B cell (primary cell): ENCODE measurements around the gene TWSG1. TPM values are rescaled to one million over a fixed set of nuclear protein-coding genes. Genes with fewer than 3 reads are reported as not detected.

ENCODE experiments used
- ATAC-seq: fragments of 200-7000 bp; cut with Tn5 transposase; one replicate; pipeline ENCODE4 v1.10.0; 2021; ENCODE audit warnings: low read depth, mild to moderate bottlenecking, moderate number of reproducible peaks, moderate library complexity
- CTCF ChIA-PET: fragments of 350-600 bp; sonication (Branson Sonifier 250); formaldehyde crosslinking; loops from one replicate; lab custom pipeline; 2021; ENCODE audit warnings: antibody characterized with exemption, inconsistent platforms; lab: Charles Lee
- POLR2A ChIA-PET: fragments of 350-600 bp; sonication (Branson Sonifier 250); formaldehyde crosslinking; loops from one replicate; lab custom pipeline; 2021; ENCODE audit warnings: antibody characterized with exemption; lab: Charles Lee
- DNase-seq: peaks from one replicate; pipeline ENCODE4 v3.0.0; 2013
- H2AFZ ChIP-seq: 2 replicates; pipeline ENCODE4 v1.6.1; 2012; ENCODE audit warnings: mild to moderate bottlenecking, low read depth, low read length; ENCODE audit not compliant: insufficient read depth, poor library complexity, severe bottlenecking
- H3K27ac ChIP-seq, 2 donors: 1 replicate in 1 of 2; 2 replicates in 1 of 2; pipeline ENCODE4 v1.5.1; 2012 to 2013; ENCODE audit warnings: low read length in 2 of 2, mild to moderate bottlenecking in 2 of 2, moderate library complexity in 1 of 2
- H3K27me3 ChIP-seq, 4 experiments: fragments of 200-600 bp in 1 of 4; sonication (generic) in 1 of 4; replicated peaks in 1 of 4; 1 replicate in 2 of 4; 2 replicates in 2 of 4; pipeline versions ENCODE4 v1.6.1 to v1.7.0; 2013 to 2016; ENCODE audit warnings: low read length in 3 of 4, mild to moderate bottlenecking in 2 of 4, mixed read lengths in 1 of 4, moderate library complexity in 1 of 4; ENCODE audit not compliant: insufficient read depth in 4 of 4, control insufficient read depth in 3 of 4; ENCODE audit errors: control extremely low read depth in 1 of 4
- H3K36me3 ChIP-seq, 2 experiments: replicated peaks in 1 of 2; 1 replicate in 1 of 2; 2 replicates in 1 of 2; pipeline versions ENCODE4 v1.6.1 to v1.7.1; 2013; ENCODE audit warnings: low read length in 1 of 2; ENCODE audit not compliant: insufficient read depth in 2 of 2, control insufficient read depth in 1 of 2; ENCODE audit errors: control extremely low read depth in 1 of 2, extremely low read depth in 1 of 2
- H3K4me1 ChIP-seq, 2 donors: fragments of 200-600 bp in 1 of 2; sonication (generic) in 1 of 2; 1 replicate in 1 of 2; 2 replicates in 1 of 2; pipeline versions ENCODE4 v1.5.1 to v1.6.1; 2013 to 2017; ENCODE audit warnings: low read length in 2 of 2; ENCODE audit not compliant: control insufficient read depth in 2 of 2, insufficient read depth in 2 of 2
- H3K4me2 ChIP-seq: replicated peaks from 2 replicates; pipeline ENCODE3; 2012; ENCODE audit warnings: mild to moderate bottlenecking, low read depth, low read length; ENCODE audit not compliant: poor library complexity, severe bottlenecking
- H3K4me3 ChIP-seq, 5 experiments: fragments of 200-600 bp in 1 of 5; sonication (generic) in 1 of 5; 1 replicate in 3 of 5; 2 replicates in 2 of 5; pipeline versions ENCODE4 v1.5.1 to v1.7.0; 2011 to 2016; ENCODE audit warnings: low read length in 4 of 5, mild to moderate bottlenecking in 4 of 5, low read depth in 2 of 5, control low read depth in 1 of 5, moderate library complexity in 1 of 5; ENCODE audit not compliant: insufficient read depth in 1 of 5; ENCODE audit errors: control extremely low read depth in 1 of 5, extremely low read depth in 1 of 5
- H3K79me2 ChIP-seq: fragments of 200-600 bp; sonication (generic); one replicate; pipeline ENCODE4 v1.6.0; 2016; ENCODE audit warnings: low read length; ENCODE audit not compliant: control insufficient read depth, insufficient read depth
- H3K9ac ChIP-seq: fragments of 200-600 bp; sonication (generic); 2 replicates; pipeline ENCODE4 v1.6.1; 2017; ENCODE audit warnings: mild to moderate bottlenecking, low read length, moderate library complexity
- H3K9me3 ChIP-seq, 3 donors: one replicate each; pipeline versions ENCODE4 v1.6.1 to v1.7.1; 2013; ENCODE audit warnings: low read length in 2 of 3; ENCODE audit not compliant: control insufficient read depth in 2 of 3, insufficient read depth in 1 of 3; ENCODE audit errors: control extremely low read depth in 1 of 3
- H4K20me1 ChIP-seq: 2 replicates; pipeline ENCODE4 v1.6.0; 2012; ENCODE audit warnings: mild to moderate bottlenecking, low read length; ENCODE audit not compliant: insufficient read depth, control insufficient read depth, poor library complexity, severe bottlenecking
- H3K27ac Mint-ChIP-seq: one replicate; pipeline ENCODE4 v1.8.0; 2021; ENCODE audit warnings: mixed read lengths
- H3K27me3 Mint-ChIP-seq: one replicate; pipeline ENCODE4 v1.8.0; 2021; ENCODE audit warnings: mixed read lengths
- H3K4me1 Mint-ChIP-seq: one replicate; pipeline ENCODE4 v1.8.0; 2021; ENCODE audit warnings: mixed read lengths
- H3K4me3 Mint-ChIP-seq: one replicate; pipeline ENCODE4 v1.8.0; 2021; ENCODE audit warnings: mixed read lengths
- H3K9me3 Mint-ChIP-seq: one replicate; pipeline ENCODE4 v1.8.0; 2022; ENCODE audit warnings: mixed read lengths; ENCODE audit not compliant: insufficient read depth
- EZH2 ChIP-seq: IDR thresholded peaks from 2 replicates; pipeline ENCODE4 v1.6.1; 2012; ENCODE audit warnings: borderline replicate concordance, low read depth, mild to moderate bottlenecking, moderate library complexity, low read length; ENCODE audit not compliant: insufficient read depth, poor library complexity, severe bottlenecking
- WGBS: methylation state at CpG from one replicate; pipeline ENCODE4 v1.1.5; 2013; ENCODE audit warnings: missing lambda C conversion rate; ENCODE audit not compliant: insufficient coverage; 5-methylcytosine and 5-hydroxymethylcytosine counted together
- intact Hi-C: fragments of 100-400 bp; cut with micrococcal nuclease; formaldehyde crosslinking; loops from one replicate; pipeline ENCODE4 v1.10.0; 2022
- polyA plus RNA-seq: library from polyadenylated mRNA; depleted of rRNA; stranded (reverse); fragments of >200 nt; gene quantifications from 2 replicates; pipeline ENCODE4 v1.2.3, GENCODE V29; 2012
- total RNA-seq, 2 donors: library from RNA; stranded (reverse); fragments of 120-200 nt in 1 of 2; gene quantifications; 1 replicate in 1 of 2; 2 replicates in 1 of 2; pipeline versions ENCODE4 v1.2.3 to v1.2.4, GENCODE V29; 2013 to 2022
- TF ChIP-seq, protein P1 (sequence below): fragments of 200-600 bp; IDR thresholded peaks from one replicate; pipeline ENCODE4 v1.8.0; 2022; ENCODE audit warnings: antibody characterized with exemption, mild to moderate bottlenecking

The TWSG1 gene
- total and polyA plus RNA-seq, 2 donors (not counting 1 experiment from before 2014, with no cell fraction given) = 1.1 to 6.3 TPM

DNA sequence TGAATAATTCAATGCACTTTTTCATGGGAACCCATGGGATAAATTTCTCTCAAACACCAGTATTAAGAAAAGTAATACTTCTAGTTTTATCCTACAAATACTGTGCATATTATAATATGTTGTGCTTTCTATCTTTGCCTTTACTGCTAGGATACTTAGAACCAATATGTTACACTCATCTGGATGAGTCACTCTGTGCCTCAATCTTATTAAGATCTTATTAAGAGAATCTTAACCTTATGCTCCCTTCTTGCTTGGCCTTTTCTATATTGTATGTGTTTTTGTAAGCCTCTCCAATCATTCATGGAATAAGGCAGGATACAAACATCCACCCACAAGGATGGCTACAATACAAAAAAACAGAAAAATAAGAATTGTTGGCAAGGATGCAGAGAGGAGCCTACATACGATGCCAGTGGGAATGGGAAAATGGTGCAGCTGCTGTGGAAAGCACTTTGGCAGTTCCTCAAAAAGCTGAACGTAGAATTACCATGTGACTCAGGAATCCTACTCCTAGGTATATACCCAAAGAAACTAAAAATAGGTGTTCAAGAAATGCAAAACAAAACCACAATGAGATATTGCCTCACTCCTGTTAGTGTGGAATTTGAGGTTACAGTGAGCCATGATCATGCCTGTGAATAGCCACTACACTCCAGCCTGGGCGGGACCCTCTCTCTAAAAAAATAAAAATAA, 10.7 kb upstream of the TWSG1 start:
- no peak for ATAC-seq
- no peak overlapping the region for H3K4me3 ChIP-seq
- H3K36me3 ChIP-seq = no peaks in the 10 kb centered on the region
- Mint-ChIP-seq H3K4me3 (no peak overlapping the region), H3K27me3 (peaks cover 31% of the 10 kb centered on the region), H3K9me3 (peaks cover 9% of the 10 kb centered on the region), H3K4me1 (no peaks in the 10 kb centered on the region), H3K27ac (no peak overlapping the region)
- no peak for DNase-seq
- no peaks in the 10 kb centered on the region for H3K79me2 ChIP-seq
- peaks cover 0 to 11% (median 0%) of the 10 kb centered on the region in 4 experiments for H3K27me3 ChIP-seq
- no peak overlapping the region for H3K9ac ChIP-seq
- H2AFZ ChIP-seq = no peak overlapping the region
- H3K4me2 ChIP-seq = no peak overlapping the region
- H3K9me3 ChIP-seq = peaks cover 5 to 11% (median 5%) of the 10 kb centered on the region in 3 donors
- H3K27ac ChIP-seq = no peak overlapping the region
- ChIA-PET CTCF (interaction anchor here (0.7 kb wide), 1 partner anchor 8 kb away, joined by 3 read pairs; no protein-coding TSS in a partner anchor), POLR2A (no interaction called here)
- no CpG with 5 or more reads among the region's 3 CpGs for WGBS
- TF ChIP-seq, protein P1, sequence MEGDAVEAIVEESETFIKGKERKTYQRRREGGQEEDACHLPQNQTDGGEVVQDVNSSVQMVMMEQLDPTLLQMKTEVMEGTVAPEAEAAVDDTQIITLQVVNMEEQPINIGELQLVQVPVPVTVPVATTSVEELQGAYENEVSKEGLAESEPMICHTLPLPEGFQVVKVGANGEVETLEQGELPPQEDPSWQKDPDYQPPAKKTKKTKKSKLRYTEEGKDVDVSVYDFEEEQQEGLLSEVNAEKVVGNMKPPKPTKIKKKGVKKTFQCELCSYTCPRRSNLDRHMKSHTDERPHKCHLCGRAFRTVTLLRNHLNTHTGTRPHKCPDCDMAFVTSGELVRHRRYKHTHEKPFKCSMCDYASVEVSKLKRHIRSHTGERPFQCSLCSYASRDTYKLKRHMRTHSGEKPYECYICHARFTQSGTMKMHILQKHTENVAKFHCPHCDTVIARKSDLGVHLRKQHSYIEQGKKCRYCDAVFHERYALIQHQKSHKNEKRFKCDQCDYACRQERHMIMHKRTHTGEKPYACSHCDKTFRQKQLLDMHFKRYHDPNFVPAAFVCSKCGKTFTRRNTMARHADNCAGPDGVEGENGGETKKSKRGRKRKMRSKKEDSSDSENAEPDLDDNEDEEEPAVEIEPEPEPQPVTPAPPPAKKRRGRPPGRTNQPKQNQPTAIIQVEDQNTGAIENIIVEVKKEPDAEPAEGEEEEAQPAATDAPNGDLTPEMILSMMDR = no peak
- no peak for TF ChIP-seq EZH2
- intact Hi-C loops = no loop called here
- no peaks in the 10 kb centered on the region for H4K20me1 ChIP-seq
- H3K4me1 ChIP-seq = no peaks in the 10 kb centered on the region

DNA sequence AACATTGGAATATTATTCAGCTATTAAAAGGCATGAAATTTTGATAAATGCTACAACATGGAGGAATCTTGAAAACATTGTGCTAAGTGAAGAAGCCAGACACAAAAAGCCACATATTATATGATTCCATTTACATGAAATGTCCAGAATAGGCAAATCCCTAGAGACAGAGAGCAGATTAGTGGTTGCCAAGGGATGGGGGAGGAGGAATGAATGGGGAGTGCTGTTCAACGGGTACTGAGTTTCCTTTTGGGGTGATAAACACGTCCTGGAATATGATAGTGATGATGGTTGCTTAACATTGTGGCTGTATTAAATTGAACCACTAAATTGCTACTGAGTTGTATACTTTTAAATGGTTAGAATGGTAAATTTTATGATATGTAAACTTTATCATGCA, 8.9 kb upstream of the TWSG1 start:
- Histone ChIP-seq H3K9ac (no peak overlapping the region), H3K4me3 (no peak overlapping the region), H3K9me3 (peaks cover 2 to 6% (median 4%) of the 10 kb centered on the region in 3 donors), H3K4me1 (no peaks in the 10 kb centered on the region), H3K79me2 (no peaks in the 10 kb centered on the region), H3K27me3 (peaks cover 0 to 11% (median 0%) of the 10 kb centered on the region in 4 experiments), H3K27ac (no peak overlapping the region), H3K36me3 (no peaks in the 10 kb centered on the region), H3K4me2 (no peak overlapping the region), H2AFZ (no peak overlapping the region), H4K20me1 (no peaks in the 10 kb centered on the region)
- no peak overlapping the region for H3K4me3 Mint-ChIP-seq
- H3K9me3 Mint-ChIP-seq = peaks cover 6% of the 10 kb centered on the region
- intact Hi-C loops = no loop called here
- DNase-seq (no peak), ATAC-seq (no peak)
- POLR2A ChIA-PET = no interaction called here
- 100% methylated on average over 1 of the region's 2 CpGs for WGBS
- H3K27ac Mint-ChIP-seq = no peak overlapping the region
- peaks cover 21% of the 10 kb centered on the region for H3K27me3 Mint-ChIP-seq
- H3K4me1 Mint-ChIP-seq = no peaks in the 10 kb centered on the region
- TF ChIP-seq, protein P1 = no peak
- TF ChIP-seq EZH2 = no peak
- CTCF ChIA-PET = interaction anchor here (0.7 kb wide), 1 partner anchor 31 kb away, joined by 4 read pairs; no protein-coding TSS in a partner anchor
